Endodermal cell (in vitro differentiated cells): ENCODE measurements around the gene CCDC158. TPM values are rescaled to one million over a fixed set of nuclear protein-coding genes. Genes with fewer than 3 reads are reported as not detected.

ENCODE experiments used
- DNase-seq: peaks from one replicate; pipeline ENCODE4 v3.0.0-alpha.2; 2017
- H3K27ac ChIP-seq: 2 replicates; pipeline ENCODE4 v1.5.1; 2013; ENCODE audit warnings: mild to moderate bottlenecking, low read depth, low read length, moderate library complexity
- H3K27me3 ChIP-seq: 2 replicates; pipeline ENCODE4 v1.6.1; 2013; ENCODE audit warnings: mild to moderate bottlenecking, low read length, moderate library complexity; ENCODE audit not compliant: insufficient read depth, control insufficient read depth, poor library complexity, severe bottlenecking
- H3K36me3 ChIP-seq: 2 replicates; pipeline ENCODE4 v1.7.0; 2013; ENCODE audit warnings: mild to moderate bottlenecking, low read length, moderate library complexity; ENCODE audit not compliant: control insufficient read depth, insufficient read depth
- H3K4me1 ChIP-seq: one replicate; pipeline ENCODE4 v1.7.0; 2013; ENCODE audit warnings: low read length; ENCODE audit not compliant: control insufficient read depth, insufficient read depth
- H3K4me3 ChIP-seq: 2 replicates; pipeline ENCODE4 v1.5.1; 2013; ENCODE audit warnings: mild to moderate bottlenecking, low read length, moderate library complexity
- H3K9ac ChIP-seq: 2 replicates; pipeline ENCODE4 v1.6.1; 2013; ENCODE audit warnings: mild to moderate bottlenecking, low read length, moderate library complexity; ENCODE audit not compliant: poor library complexity, severe bottlenecking; ENCODE audit errors: extremely low read depth
- H3K9me3 ChIP-seq: 2 replicates; pipeline ENCODE4 v1.6.1; 2013; ENCODE audit warnings: mild to moderate bottlenecking, low read length, moderate library complexity; ENCODE audit not compliant: control insufficient read depth
- H3K27ac Mint-ChIP-seq: 2 replicates; pipeline ENCODE4 v1.8.0; 2020; ENCODE audit warnings: mixed read lengths
- H3K27me3 Mint-ChIP-seq: 2 replicates; pipeline ENCODE4 v1.8.0; 2021; ENCODE audit warnings: mild to moderate bottlenecking, mixed read lengths; ENCODE audit not compliant: insufficient read depth
- H3K36me3 Mint-ChIP-seq: 2 replicates; pipeline ENCODE4 v1.8.0; 2020; ENCODE audit warnings: low read depth, mixed read lengths
- H3K4me1 Mint-ChIP-seq: 2 replicates; pipeline ENCODE4 v1.8.0; 2020; ENCODE audit warnings: mixed read lengths
- H3K4me3 Mint-ChIP-seq: 2 replicates; pipeline ENCODE4 v1.8.0; 2020; ENCODE audit warnings: mild to moderate bottlenecking, moderate library complexity, mixed read lengths
- H3K9me3 Mint-ChIP-seq: 2 replicates; pipeline ENCODE4 v1.8.0; 2020; ENCODE audit warnings: mild to moderate bottlenecking, mixed read lengths
- WGBS, 2 experiments: methylation state at CpG; one replicate each; pipeline versions ENCODE4 v1.1.5 to v1.1.7; 2013; ENCODE audit warnings: missing lambda C conversion rate in 2 of 2, mixed read lengths in 1 of 2; ENCODE audit not compliant: insufficient coverage in 1 of 2, insufficient read length in 1 of 2; 5-methylcytosine and 5-hydroxymethylcytosine counted together
- total RNA-seq, 2 donors: library from RNA; stranded (reverse); fragmentation: NEBNext Ultra II Directional in 1 of 2; extraction: Animal tissue kit (Norgen Biotek cat#: 25700) in 1 of 2; gene quantifications; 2 replicates in 1 of 2; 3 replicates in 1 of 2; pipeline ENCODE4 v1.2.1, GENCODE V29; 2021
- TF ChIP-seq, protein P1 (sequence below): fragments of 200-600 bp; sonication (generic); conservative IDR thresholded peaks from 2 replicates; pipeline ENCODE4 v1.5.0; 2021; ENCODE audit warnings: antibody characterized with exemption, mild to moderate bottlenecking

Gene CCDC158
- total RNA-seq, 2 donors from 2014 or later, result not detected

- no peaks in the 10 kb centered on the region for H3K27me3 ChIP-seq
- H3K9ac ChIP-seq, result no peak overlapping the region
- no CpG with 5 or more reads among the region's 1 CpG for WGBS, 2 experiments
- no peaks in the 10 kb centered on the region for H3K9me3 ChIP-seq
- H3K36me3 ChIP-seq, result no peaks in the 10 kb centered on the region
- Mint-ChIP-seq H3K4me3 (no peak overlapping the region), H3K27me3 (no peaks in the 10 kb centered on the region), H3K9me3 (no peaks in the 10 kb centered on the region), H3K36me3 (no peaks in the 10 kb centered on the region), H3K27ac (no peak overlapping the region), H3K4me1 (peaks cover 13% of the 10 kb centered on the region)
- no peaks in the 10 kb centered on the region for H3K4me1 ChIP-seq
- no peak overlapping the region for H3K4me3 ChIP-seq
- TF ChIP-seq, protein P1, sequence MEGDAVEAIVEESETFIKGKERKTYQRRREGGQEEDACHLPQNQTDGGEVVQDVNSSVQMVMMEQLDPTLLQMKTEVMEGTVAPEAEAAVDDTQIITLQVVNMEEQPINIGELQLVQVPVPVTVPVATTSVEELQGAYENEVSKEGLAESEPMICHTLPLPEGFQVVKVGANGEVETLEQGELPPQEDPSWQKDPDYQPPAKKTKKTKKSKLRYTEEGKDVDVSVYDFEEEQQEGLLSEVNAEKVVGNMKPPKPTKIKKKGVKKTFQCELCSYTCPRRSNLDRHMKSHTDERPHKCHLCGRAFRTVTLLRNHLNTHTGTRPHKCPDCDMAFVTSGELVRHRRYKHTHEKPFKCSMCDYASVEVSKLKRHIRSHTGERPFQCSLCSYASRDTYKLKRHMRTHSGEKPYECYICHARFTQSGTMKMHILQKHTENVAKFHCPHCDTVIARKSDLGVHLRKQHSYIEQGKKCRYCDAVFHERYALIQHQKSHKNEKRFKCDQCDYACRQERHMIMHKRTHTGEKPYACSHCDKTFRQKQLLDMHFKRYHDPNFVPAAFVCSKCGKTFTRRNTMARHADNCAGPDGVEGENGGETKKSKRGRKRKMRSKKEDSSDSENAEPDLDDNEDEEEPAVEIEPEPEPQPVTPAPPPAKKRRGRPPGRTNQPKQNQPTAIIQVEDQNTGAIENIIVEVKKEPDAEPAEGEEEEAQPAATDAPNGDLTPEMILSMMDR, result no peak
- no peak overlapping the region for H3K27ac ChIP-seq
- no peak for DNase-seq
These were observed 46.1 kb downstream of the CCDC158 start for GRCh38 chr4:76374798-76375197.

DNA sequence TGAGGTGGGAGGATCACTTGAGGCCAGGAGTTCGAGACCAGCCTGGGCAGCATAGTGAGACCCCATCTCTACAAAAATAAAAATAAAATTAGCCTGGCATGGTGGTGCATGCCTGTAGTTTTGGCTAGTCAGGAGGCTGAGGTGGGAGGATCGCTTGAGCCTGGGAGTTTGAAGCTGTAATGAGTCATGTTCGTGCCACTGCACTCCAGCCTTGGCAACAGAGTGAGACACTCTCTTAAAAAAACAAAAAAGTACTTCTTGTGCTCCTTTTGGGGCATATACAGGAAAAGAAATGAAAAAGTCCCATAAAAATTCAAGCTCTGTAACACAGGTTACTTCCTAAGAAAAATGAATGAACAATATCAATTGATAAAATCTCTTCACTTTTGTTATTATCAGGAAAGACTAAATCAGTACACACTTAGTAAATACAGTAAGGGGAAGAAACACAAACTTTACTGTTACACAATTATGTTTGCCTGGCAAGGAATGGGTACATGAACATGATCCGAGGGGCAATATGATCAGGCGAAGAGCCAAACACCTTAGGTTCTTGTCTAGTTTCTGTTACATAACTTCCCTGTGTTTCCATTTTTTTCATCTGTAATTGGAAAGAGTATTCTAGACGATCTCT lies 46.9 kb downstream of the CCDC158 start:
- DNase-seq, result no peak
- Histone ChIP-seq H3K4me1 (no peaks in the 10 kb centered on the region), H3K27ac (no peak overlapping the region), H3K4me3 (no peak overlapping the region), H3K9ac (no peak overlapping the region), H3K27me3 (no peaks in the 10 kb centered on the region), H3K36me3 (no peaks in the 10 kb centered on the region), H3K9me3 (no peaks in the 10 kb centered on the region)
- peaks cover 13% of the 10 kb centered on the region for H3K4me1 Mint-ChIP-seq
- H3K27me3 Mint-ChIP-seq, result no peaks in the 10 kb centered on the region
- no peaks in the 10 kb centered on the region for H3K9me3 Mint-ChIP-seq
- no peak overlapping the region for H3K4me3 Mint-ChIP-seq
- no peaks in the 10 kb centered on the region for H3K36me3 Mint-ChIP-seq
- no peak overlapping the region for H3K27ac Mint-ChIP-seq
- TF ChIP-seq, protein P1, result no peak
- 85 to 91% methylated on average over 3 to 6 of the region's 6 CpGs for WGBS, 2 experiments

GRCh38 chr4:76366737-76367136 lies 54.2 kb downstream of the CCDC158 start:
- WGBS, 2 experiments, result 89 to 93% methylated on average over 2 to 4 of the region's 4 CpGs
- H3K4me3 ChIP-seq, result no peak overlapping the region
- H3K4me1 ChIP-seq, result no peaks in the 10 kb centered on the region
- DNase-seq, result no peak
- no peaks in the 10 kb centered on the region for H3K27me3 Mint-ChIP-seq
- H3K27me3 ChIP-seq, result no peaks in the 10 kb centered on the region
- H3K27ac Mint-ChIP-seq, result no peak overlapping the region
- H3K4me1 Mint-ChIP-seq, result no peaks in the 10 kb centered on the region
- H3K9me3 Mint-ChIP-seq, result no peaks in the 10 kb centered on the region
- H3K9ac ChIP-seq, result no peak overlapping the region
- H3K36me3 ChIP-seq, result no peaks in the 10 kb centered on the region
- no peak overlapping the region for H3K4me3 Mint-ChIP-seq
- H3K36me3 Mint-ChIP-seq, result no peaks in the 10 kb centered on the region
- H3K27ac ChIP-seq, result no peak overlapping the region
- TF ChIP-seq, protein P1, result no peak
- no peaks in the 10 kb centered on the region for H3K9me3 ChIP-seq
